Prostate gland (tissue), 2 donors: ENCODE data around the gene DPYD.

Experiments used
- CTCF ChIP-seq, 4 experiments: fragments of 200-600 bp in 2 of 4; fragments of 450-650 bp in 2 of 4; sonication (generic) in 2 of 4; IDR thresholded peaks; 1 replicate in 3 of 4; 2 replicates in 1 of 4; pipeline ENCODE4 v1.5.1; 2016 to 2019; ENCODE audit warnings: antibody characterized with exemption in 4 of 4, mild to moderate bottlenecking in 2 of 4, moderate library complexity in 2 of 4
- POLR2A ChIP-seq: fragments of 450-650 bp; IDR thresholded peaks from one replicate; pipeline ENCODE4 v1.6.1; 2016; ENCODE audit warnings: antibody characterized with exemption, mild to moderate bottlenecking

GRCh38 chr1:97350241-97350640, 570.6 kb downstream of the DPYD start:
- no peak for TF ChIP-seq POLR2A
- no peak for TF ChIP-seq CTCF (IDR thresholded peaks at IDR 0.05)
